ENCODE results near the gene DOCK2.
"Not testable (repeated sequence)": the region's sequence is repeated elsewhere in the genome, so short reads cannot be mapped to it uniquely, and the experiment has no call there.

The DOCK2 gene

GRCh38 chr5:169724303-169725087, 87.4 kb downstream of the DOCK2 start:
- TF ChIP-seq CTCF (IDR thresholded peaks at IDR 0.05; ENCODE audit: low read depth, low read length, poor library complexity, severe bottlenecking) (no peak), EZH2phosphoT487 (IDR thresholded peaks at IDR 0.05; ENCODE audit: borderline replicate concordance, low read length) (no peak)
- Histone ChIP-seq H4K20me1 (ENCODE audit: control insufficient read depth, insufficient read depth, low read depth, low read length) (no peaks in the 10 kb centered on the region), H3K36me3 (ENCODE audit: control insufficient read depth, low read length) (peaks cover 81% of the 10 kb centered on the region), H3K4me1 (ENCODE audit: control insufficient read depth, low read length) (no peaks in the 10 kb centered on the region), H3K79me2 (ENCODE audit: control insufficient read depth, low read length) (peaks cover 31% of the 10 kb centered on the region), H3K27ac (ENCODE audit: low read depth, low read length) (no peak overlapping the region), H3K4me2 (ENCODE audit: low read length) (no peak overlapping the region), H3K4me3 (ENCODE audit: low read length) (no peak overlapping the region), H3K27me3 (ENCODE audit: control insufficient read depth, low read length) (no peaks in the 10 kb centered on the region), H3F3A (ENCODE audit: control insufficient read depth, insufficient read depth) (no peaks in the 10 kb centered on the region), H3K9me3 (ENCODE audit: control insufficient read depth, insufficient read depth, low read length) (no peaks in the 10 kb centered on the region), H3K9me2 (replicated peaks; ENCODE audit: control insufficient read depth, low read length) (no peaks in the 10 kb centered on the region)

GRCh38 chr5:169725665-169726064, 88.6 kb downstream of the DOCK2 start:
- H3K9me3 ChIP-seq (ENCODE audit: control insufficient read depth, insufficient read depth, low read length); H3K4me3 ChIP-seq (ENCODE audit: low read length); H3K4me2 ChIP-seq (ENCODE audit: low read length); H3K27me3 ChIP-seq (ENCODE audit: control insufficient read depth, low read length); H3F3A ChIP-seq (ENCODE audit: control insufficient read depth, insufficient read depth); H3K9me2 ChIP-seq (replicated peaks; ENCODE audit: control insufficient read depth, low read length); H3K27ac ChIP-seq (ENCODE audit: low read depth, low read length); H4K20me1 ChIP-seq (ENCODE audit: control insufficient read depth, insufficient read depth, low read depth, low read length); H3K4me1 ChIP-seq (ENCODE audit: control insufficient read depth, low read length): not testable (repeated sequence)
- Histone ChIP-seq H3K36me3 (ENCODE audit: control insufficient read depth, low read length) (peaks cover 76% of the 10 kb centered on the region), H3K79me2 (ENCODE audit: control insufficient read depth, low read length) (peaks cover 31% of the 10 kb centered on the region)

GRCh38 chr5:169728418-169728817, 91.3 kb downstream of the DOCK2 start:
- H3K4me3 ChIP-seq (ENCODE audit: low read length) = no peak overlapping the region
- no peak overlapping the region for H3K4me2 ChIP-seq (ENCODE audit: low read length)
- H3K9me2 ChIP-seq (replicated peaks; ENCODE audit: control insufficient read depth, low read length) = no peaks in the 10 kb centered on the region
- peaks cover 73% of the 10 kb centered on the region for H3K36me3 ChIP-seq (ENCODE audit: control insufficient read depth, low read length)
- no peaks in the 10 kb centered on the region for H3K9me3 ChIP-seq (ENCODE audit: control insufficient read depth, insufficient read depth, low read length)
- peaks cover 5% of the 10 kb centered on the region; the same call in 1 of the 2 replicates for H4K20me1 ChIP-seq (ENCODE audit: control insufficient read depth, insufficient read depth, low read depth, low read length)
- no peaks in the 10 kb centered on the region for H3K4me1 ChIP-seq (ENCODE audit: control insufficient read depth, low read length)
- H3F3A ChIP-seq (ENCODE audit: control insufficient read depth, insufficient read depth) = no peaks in the 10 kb centered on the region; the same call in 1 of the 2 replicates
- no peak for TF ChIP-seq EZH2phosphoT487 (IDR thresholded peaks at IDR 0.05; ENCODE audit: borderline replicate concordance, low read length)
- no peak for TF ChIP-seq CTCF (IDR thresholded peaks at IDR 0.05; ENCODE audit: low read depth, low read length, poor library complexity, severe bottlenecking)
- H3K79me2 ChIP-seq (ENCODE audit: control insufficient read depth, low read length) = peaks cover 23% of the 10 kb centered on the region
- H3K27me3 ChIP-seq (ENCODE audit: control insufficient read depth, low read length) = no peaks in the 10 kb centered on the region
- H3K27ac ChIP-seq (ENCODE audit: low read depth, low read length) = no peak overlapping the region

GRCh38 chr5:169731221-169731620, 94.1 kb downstream of the DOCK2 start:
- Histone ChIP-seq H3K4me3 (ENCODE audit: low read length) (no peak overlapping the region), H3F3A (ENCODE audit: control insufficient read depth, insufficient read depth) (no peaks in the 10 kb centered on the region; the same call in 1 of the 2 replicates), H3K9me3 (ENCODE audit: control insufficient read depth, insufficient read depth, low read length) (no peaks in the 10 kb centered on the region), H3K9me2 (replicated peaks; ENCODE audit: control insufficient read depth, low read length) (no peaks in the 10 kb centered on the region), H3K27ac (ENCODE audit: low read depth, low read length) (no peak overlapping the region), H3K36me3 (ENCODE audit: control insufficient read depth, low read length) (peaks cover 82% of the 10 kb centered on the region), H4K20me1 (ENCODE audit: control insufficient read depth, insufficient read depth, low read depth, low read length) (peaks cover 5% of the 10 kb centered on the region; the same call in 1 of the 2 replicates), H3K79me2 (ENCODE audit: control insufficient read depth, low read length) (peaks cover 20% of the 10 kb centered on the region), H3K4me2 (ENCODE audit: low read length) (no peak overlapping the region), H3K27me3 (ENCODE audit: control insufficient read depth, low read length) (no peaks in the 10 kb centered on the region), H3K4me1 (ENCODE audit: control insufficient read depth, low read length) (no peaks in the 10 kb centered on the region)
- TF ChIP-seq CTCF (IDR thresholded peaks at IDR 0.05; ENCODE audit: low read depth, low read length, poor library complexity, severe bottlenecking) = no peak
- TF ChIP-seq EZH2phosphoT487 (IDR thresholded peaks at IDR 0.05; ENCODE audit: borderline replicate concordance, low read length) = no peak

All from DOHH2 (cell line).